PC-3 (cell line): ENCODE results near the gene MAP3K20. TPM values are rescaled to one million over a fixed set of nuclear protein-coding genes. Genes with fewer than 3 reads are reported as not detected.

Experiments used
- ATAC-seq: fragments of 200-7000 bp; cut with Tn5 transposase; 2 replicates; pipeline ENCODE4 v1.9.1; 2020; ENCODE audit warnings: mild to moderate bottlenecking, moderate library complexity
- BruUV-seq: library from RNA; stranded (reverse); fragments of 400-500 nt; replicated peaks from 2 replicates; lab custom pipeline; 2021; lab: Mats Ljungman, UMichigan
- CTCF ChIA-PET: fragments of 300-600 bp; sonication (Branson Sonifier 250); formaldehyde crosslinking; loops from one replicate; lab custom pipeline; 2022; ENCODE audit warnings: antibody characterized with exemption; lab: Charles Lee
- POLR2A ChIA-PET: fragments of 300-600 bp; sonication (Branson Sonifier 250); formaldehyde crosslinking; loops from one replicate; lab custom pipeline; 2022; ENCODE audit warnings: antibody characterized with exemption; ENCODE audit not compliant: unreplicated experiment; lab: Charles Lee
- DNase-seq: peaks from one replicate; pipeline ENCODE4 v3.0.0-alpha.2; 2015
- H2AFZ ChIP-seq: fragments of 300-600 bp; sonication (generic); 2 replicates; pipeline ENCODE4 v1.6.0; 2016; ENCODE audit warnings: antibody characterized with exemption, low read length
- H3F3A ChIP-seq: fragments of 300-600 bp; sonication (generic); one replicate; pipeline ENCODE4 v1.6.0; 2017; ENCODE audit warnings: antibody characterized with exemption, low read length, control low read depth, mild to moderate bottlenecking; ENCODE audit not compliant: unreplicated experiment
- H3K27ac ChIP-seq: fragments of 300-600 bp; sonication (generic); 2 replicates; pipeline ENCODE4 v1.5.1; 2016; ENCODE audit warnings: mild to moderate bottlenecking, low read length
- H3K27me3 ChIP-seq: fragments of 300-600 bp; sonication (generic); 2 replicates; pipeline ENCODE4 v1.6.1; 2016; ENCODE audit warnings: low read length, mixed read lengths
- H3K36me3 ChIP-seq: fragments of 300-600 bp; sonication (generic); 2 replicates; pipeline ENCODE4 v1.6.1; 2016; ENCODE audit warnings: low read depth, mixed run types, low read length, mixed read lengths
- H3K4me1 ChIP-seq: fragments of 300-600 bp; sonication (generic); 2 replicates; pipeline ENCODE4 v1.5.1; 2016; ENCODE audit warnings: low read length; ENCODE audit not compliant: insufficient read depth
- H3K4me2 ChIP-seq: fragments of 300-600 bp; sonication (generic); 2 replicates; pipeline ENCODE4 v1.6.0; 2016; ENCODE audit warnings: low read length
- H3K4me3 ChIP-seq: fragments of 300-600 bp; sonication (generic); 2 replicates; pipeline ENCODE4 v1.5.1; 2016; ENCODE audit warnings: mild to moderate bottlenecking, low read length, mixed read lengths
- H3K79me2 ChIP-seq: fragments of 300-600 bp; sonication (generic); 2 replicates; pipeline ENCODE4 v1.6.1; 2017; ENCODE audit warnings: low read length, mixed read lengths
- H3K9ac ChIP-seq: fragments of 300-600 bp; sonication (generic); 2 replicates; pipeline ENCODE4 v1.6.0; 2016; ENCODE audit warnings: mild to moderate bottlenecking, low read length
- H3K9me2 ChIP-seq: fragments of 300-600 bp; sonication (generic); replicated peaks from 2 replicates; pipeline ENCODE4 v1.6.1; 2016; ENCODE audit warnings: mixed run types, low read length, mixed read lengths
- H3K9me3 ChIP-seq: fragments of 300-600 bp; sonication (generic); 2 replicates; pipeline ENCODE4 v1.6.1; 2016; ENCODE audit warnings: low read length, mixed read lengths
- H4K20me1 ChIP-seq: fragments of 300-600 bp; sonication (generic); 2 replicates; pipeline ENCODE4 v1.6.1; 2016; ENCODE audit warnings: low read length, mixed read lengths
- CTCF ChIP-seq: fragments of 300-600 bp; sonication (generic); conservative IDR thresholded peaks from 2 replicates; pipeline ENCODE4 v1.5.1; 2017; ENCODE audit warnings: antibody characterized with exemption, low read depth, mild to moderate bottlenecking, low read length
- EZH2 ChIP-seq: fragments of 300-600 bp; sonication (generic); IDR thresholded peaks from one replicate; pipeline ENCODE4 v1.6.1; 2017; ENCODE audit warnings: antibody characterized with exemption, mild to moderate bottlenecking, low read length; ENCODE audit not compliant: unreplicated experiment
- EZH2phosphoT487 ChIP-seq: fragments of 300-600 bp; sonication (generic); IDR thresholded peaks from 2 replicates; pipeline ENCODE4 v1.6.1; 2018; ENCODE audit warnings: mild to moderate bottlenecking, antibody characterized with exemption, low read length, borderline replicate concordance
- intact Hi-C: fragments of 100-400 bp; cut with micrococcal nuclease; formaldehyde crosslinking; loops from 2 replicates; pipeline ENCODE4 v1.9.0; 2023
- total RNA-seq: library from RNA; depleted of rRNA; stranded (reverse); fragments of >200 nt; gene quantifications from 2 replicates; pipeline ENCODE4 v1.2.3, GENCODE V29; 2014

MAP3K20 gene
- total RNA-seq, 1 experiment from 2014 or later = 29.8 TPM

DNA sequence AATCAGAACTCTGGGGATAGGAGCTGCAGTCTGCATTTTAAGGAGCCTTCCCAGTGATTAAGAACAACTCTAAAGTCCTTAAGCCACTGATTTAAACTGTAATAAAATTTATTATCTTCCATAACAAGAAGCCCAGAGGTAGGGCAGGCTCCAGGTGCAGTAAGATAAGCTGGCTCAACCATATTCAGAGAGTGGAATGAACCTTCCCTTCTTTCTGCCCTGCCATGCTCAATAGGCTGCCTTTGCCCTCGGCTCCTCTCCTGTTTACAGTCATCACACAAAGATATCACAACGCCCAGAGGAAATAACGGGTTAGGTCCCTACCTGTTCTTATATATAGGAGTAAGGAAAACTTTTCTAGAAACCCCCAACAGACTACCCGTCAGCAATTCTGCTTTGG is 188.5 kb downstream of the MAP3K20 start:
- H4K20me1 ChIP-seq = no peaks in the 10 kb centered on the region
- H3F3A ChIP-seq = no peaks in the 10 kb centered on the region
- no peak overlapping the region for H3K4me2 ChIP-seq
- no peak for ATAC-seq
- H2AFZ ChIP-seq = no peak overlapping the region
- DNase-seq = no peak
- no peaks in the 10 kb centered on the region for H3K9me2 ChIP-seq
- H3K27ac ChIP-seq = no peak overlapping the region
- no TSS peak for BruUV-seq
- H3K9ac ChIP-seq = no peak overlapping the region
- intact Hi-C loops = no loop called here
- no peaks in the 10 kb centered on the region for H3K79me2 ChIP-seq
- H3K36me3 ChIP-seq = peaks cover 5% of the 10 kb centered on the region; the same call in 1 of the 2 replicates
- ChIA-PET POLR2A (no interaction called here), CTCF (interaction anchor here (0.6 kb wide), 1 partner anchor 458 kb away, joined by 3 read pairs; no protein-coding TSS in a partner anchor)
- no peaks in the 10 kb centered on the region for H3K9me3 ChIP-seq
- no peaks in the 10 kb centered on the region for H3K27me3 ChIP-seq
- no peak for TF ChIP-seq EZH2
- no peak for TF ChIP-seq CTCF
- no peak for TF ChIP-seq EZH2phosphoT487
- H3K4me1 ChIP-seq = no peaks in the 10 kb centered on the region
- H3K4me3 ChIP-seq = no peak overlapping the region

DNA sequence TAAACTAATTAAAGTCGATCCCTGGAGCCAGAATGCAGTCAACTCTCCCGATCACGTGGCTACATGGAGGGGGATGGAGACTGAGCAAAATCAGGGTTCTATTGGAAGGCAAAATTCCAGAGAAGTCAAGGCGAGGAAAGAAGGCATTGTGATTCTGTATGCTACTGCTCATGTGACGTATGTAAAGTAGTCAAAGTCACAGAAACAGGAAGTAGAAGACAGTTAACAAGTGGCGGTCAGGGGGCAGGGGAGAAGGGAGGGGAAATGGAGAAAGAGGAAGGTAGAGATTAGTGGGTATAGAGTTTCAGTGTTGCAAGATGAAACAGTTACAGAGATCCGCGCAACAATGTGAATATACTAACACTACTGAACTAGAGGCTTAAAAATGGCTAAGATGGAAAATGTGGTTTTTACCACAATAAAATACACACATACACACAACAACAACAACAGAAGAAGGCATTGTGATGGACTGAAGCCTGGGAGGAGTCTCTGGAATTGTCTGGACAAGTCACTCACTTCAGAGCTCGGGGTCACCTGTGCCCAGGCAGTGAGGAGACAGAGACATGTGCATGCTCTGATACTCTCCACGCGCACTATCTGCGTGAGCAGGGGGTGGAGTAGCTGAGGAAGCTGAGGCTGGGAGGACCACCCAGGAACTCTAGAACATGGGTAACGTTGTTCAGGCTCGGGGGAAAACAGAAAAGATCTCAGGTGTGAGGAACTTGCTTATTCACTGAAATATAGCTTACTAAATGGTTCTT is 189.1 kb downstream of the MAP3K20 start:
- H3K4me3 ChIP-seq = no peak overlapping the region
- H3K9ac ChIP-seq = no peak overlapping the region
- H3K4me2 ChIP-seq = no peak overlapping the region
- H3K27me3 ChIP-seq = no peaks in the 10 kb centered on the region
- H3K9me2 ChIP-seq = no peaks in the 10 kb centered on the region
- no peaks in the 10 kb centered on the region for H3K4me1 ChIP-seq
- ChIA-PET CTCF (no interaction called here), POLR2A (no interaction called here)
- H2AFZ ChIP-seq = no peak overlapping the region
- BruUV-seq = no TSS peak
- DNase-seq (no peak), ATAC-seq (no peak)
- H3K36me3 ChIP-seq = peaks cover 5% of the 10 kb centered on the region; the same call in 1 of the 2 replicates
- no peak for TF ChIP-seq EZH2phosphoT487
- TF ChIP-seq EZH2 = no peak
- no peak for TF ChIP-seq CTCF
- H3K9me3 ChIP-seq = no peaks in the 10 kb centered on the region
- no peaks in the 10 kb centered on the region for H3F3A ChIP-seq
- intact Hi-C loops = no loop called here
- H4K20me1 ChIP-seq = no peaks in the 10 kb centered on the region
- H3K79me2 ChIP-seq = no peaks in the 10 kb centered on the region
- no peak overlapping the region for H3K27ac ChIP-seq

DNA sequence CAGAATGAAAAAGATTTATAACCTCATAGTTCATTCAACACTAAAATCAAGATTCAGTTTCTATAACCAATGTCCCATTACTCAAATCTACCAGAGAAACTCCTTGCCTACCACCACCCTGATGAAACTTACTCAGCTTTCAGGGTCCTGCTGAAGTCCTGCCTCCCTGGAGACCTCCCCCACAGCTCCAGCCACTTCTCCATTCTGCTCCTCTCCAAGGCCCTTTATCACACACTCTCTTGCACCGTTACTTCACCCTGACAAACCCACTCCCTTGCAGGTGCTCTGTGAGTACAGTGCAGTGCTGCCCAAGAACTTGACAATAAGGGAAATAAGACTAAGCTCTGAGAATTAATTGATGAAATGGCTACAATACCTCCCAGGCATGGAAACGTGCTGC is 195.5 kb downstream of the MAP3K20 start:
- no peak overlapping the region for H3K4me3 ChIP-seq
- no peaks in the 10 kb centered on the region for H3K79me2 ChIP-seq
- H3K9ac ChIP-seq = no peak overlapping the region
- intact Hi-C loops = no loop called here
- DNase-seq = no peak
- H3K4me1 ChIP-seq = peaks cover 10% of the 10 kb centered on the region
- no peaks in the 10 kb centered on the region for H3K9me3 ChIP-seq
- ChIA-PET CTCF (no interaction called here), POLR2A (no interaction called here)
- H4K20me1 ChIP-seq = no peaks in the 10 kb centered on the region
- no peaks in the 10 kb centered on the region for H3K36me3 ChIP-seq
- no peak overlapping the region for H2AFZ ChIP-seq
- H3K4me2 ChIP-seq = no peak overlapping the region
- BruUV-seq = no TSS peak
- no peaks in the 10 kb centered on the region for H3K9me2 ChIP-seq
- no peak overlapping the region for H3K27ac ChIP-seq
- no peaks in the 10 kb centered on the region for H3K27me3 ChIP-seq
- ATAC-seq = no peak
- H3F3A ChIP-seq = no peaks in the 10 kb centered on the region
- TF ChIP-seq EZH2phosphoT487 = no peak
- TF ChIP-seq CTCF = no peak
- TF ChIP-seq EZH2 = no peak
